GM19043 (cell line): ENCODE results near the gene TMEM239.
"Not testable (repeated sequence)": the region's sequence is repeated elsewhere in the genome, so short reads cannot be mapped to it uniquely, and the experiment has no call there.

Experiments used
- ATAC-seq: cut with Tn5 transposase; IDR thresholded peaks from one replicate; pipeline ENCODE4 v1.9.1; 2021; ENCODE audit warnings: low read depth; ENCODE audit not compliant: unreplicated experiment

The TMEM239 gene

GRCh38 chr20:2816030-2816582 is at the start of gene TMEM239:
Gene TMEM239 (plus strand): TSS chr20:2816364. CDS start chr20:2816555, 191 bp downstream.
- no peak for ATAC-seq

- no peak for ATAC-seq
Measured at GRCh38 chr20:2767768-2768631, 48.2 kb upstream of the TMEM239 start.

GRCh38 chr20:2768632-2769015 is 47.5 kb upstream of the TMEM239 start:
- ATAC-seq, result no peak

- not testable (repeated sequence) for ATAC-seq
Measured at GRCh38 chr20:2770091-2770490, 46.1 kb upstream of the TMEM239 start.

GRCh38 chr20:2771631-2772080 is 44.5 kb upstream of the TMEM239 start:
- ATAC-seq, result no peak

GRCh38 chr20:2773812-2774211 is 42.4 kb upstream of the TMEM239 start:
- no peak for ATAC-seq

- ATAC-seq, result no peak
Measured at GRCh38 chr20:2775139-2775538, 41.0 kb upstream of the TMEM239 start.

GRCh38 chr20:2778602-2779321 is 37.4 kb upstream of the TMEM239 start:
- no peak for ATAC-seq

GRCh38 chr20:2780948-2781347 is 35.2 kb upstream of the TMEM239 start:
- ATAC-seq, result no peak

- no peak for ATAC-seq
Measured at GRCh38 chr20:2783908-2784566, 32.1 kb upstream of the TMEM239 start.

- no peak for ATAC-seq
Measured at GRCh38 chr20:2793471-2793870, 22.7 kb upstream of the TMEM239 start.

- no peak for ATAC-seq
Measured at GRCh38 chr20:2794202-2794748, 21.9 kb upstream of the TMEM239 start.

GRCh38 chr20:2794866-2795447 is 21.2 kb upstream of the TMEM239 start:
- ATAC-seq, result no peak

- no peak for ATAC-seq
Measured at GRCh38 chr20:2795451-2795850, 20.7 kb upstream of the TMEM239 start.

- ATAC-seq, result no peak
Measured at GRCh38 chr20:2796011-2796660, 20.0 kb upstream of the TMEM239 start.

- ATAC-seq, result no peak
Measured at GRCh38 chr20:2797136-2797983, 18.8 kb upstream of the TMEM239 start.

- no peak for ATAC-seq
Measured at GRCh38 chr20:2798095-2798805, 17.9 kb upstream of the TMEM239 start.

- ATAC-seq, result no peak
Measured at GRCh38 chr20:2798814-2799213, 17.4 kb upstream of the TMEM239 start.
